ENCODE measurements around the gene CGB1.
"Not testable (repeated sequence)": the region's sequence is repeated elsewhere in the genome, so short reads cannot be mapped to it uniquely, and the experiment has no call there.

Gene CGB1

GRCh38 chr19:49036815-49037214 lies at the start of gene CGB1:
Gene CGB1, minus strand, starts transcription at chr19:49036895. Its CDS starts 184 bp downstream, at chr19:49036711.
- peak; percentile 77 for DNase-seq

- no peak for DNase-seq
Observed at GRCh38 chr19:49086296-49086695, 49.6 kb upstream of the CGB1 start.

GRCh38 chr19:49085868-49086232 lies 49.2 kb upstream of the CGB1 start:
- no peak for DNase-seq

- peak; percentile 99 for DNase-seq
Observed at GRCh38 chr19:49085020-49085867, 48.5 kb upstream of the CGB1 start, which contains the start of gene SNRNP70. Gene SNRNP70, plus strand, starts transcription at chr19:49085451. Its CDS starts 964 bp downstream, at chr19:49086415.

GRCh38 chr19:49084206-49085019 lies 47.7 kb upstream of the CGB1 start:
- no peak for DNase-seq

DNA sequence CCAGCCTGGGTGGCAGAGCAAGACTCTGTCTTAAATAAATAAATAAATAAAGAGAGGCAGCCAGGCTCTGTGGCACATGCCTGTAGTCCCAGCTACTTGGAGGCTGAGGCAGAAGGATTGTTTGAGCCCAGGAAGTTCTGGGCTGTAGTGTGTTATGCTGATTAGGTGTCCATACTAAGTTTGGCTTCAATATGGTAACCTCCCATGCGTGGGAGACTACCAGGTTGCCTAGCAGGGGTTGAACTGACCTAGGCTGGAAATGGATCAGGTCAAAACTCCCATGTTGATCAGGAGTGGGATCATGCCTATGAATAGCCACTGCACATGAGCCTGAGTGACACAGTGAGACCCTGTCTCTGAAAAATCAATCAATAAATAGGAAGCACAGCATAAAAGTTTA lies 44.6 kb upstream of the CGB1 start:
- no peak for DNase-seq

DNA sequence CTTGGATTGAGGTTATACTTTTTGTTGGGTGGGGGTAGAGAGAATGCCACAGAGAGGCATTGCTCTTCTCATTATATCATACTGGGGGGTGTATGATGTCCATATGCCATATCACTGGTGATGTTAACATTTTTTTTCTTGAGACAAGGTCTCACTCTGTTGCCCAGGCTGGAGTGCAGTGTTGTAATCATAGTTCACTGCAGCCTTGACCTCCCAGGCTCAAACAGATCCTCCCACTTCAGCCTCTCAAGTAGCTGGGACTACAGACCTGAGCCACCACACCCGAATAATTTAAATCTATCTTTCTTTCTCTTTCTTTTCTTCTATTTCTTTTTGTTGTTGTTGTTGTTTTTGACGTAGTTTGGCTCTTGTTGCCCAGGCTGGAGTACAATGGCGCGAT lies 43.7 kb upstream of the CGB1 start:
- DNase-seq = no peak

- not testable (repeated sequence) for DNase-seq
Observed at GRCh38 chr19:49074869-49075268, 38.2 kb upstream of the CGB1 start.

DNA sequence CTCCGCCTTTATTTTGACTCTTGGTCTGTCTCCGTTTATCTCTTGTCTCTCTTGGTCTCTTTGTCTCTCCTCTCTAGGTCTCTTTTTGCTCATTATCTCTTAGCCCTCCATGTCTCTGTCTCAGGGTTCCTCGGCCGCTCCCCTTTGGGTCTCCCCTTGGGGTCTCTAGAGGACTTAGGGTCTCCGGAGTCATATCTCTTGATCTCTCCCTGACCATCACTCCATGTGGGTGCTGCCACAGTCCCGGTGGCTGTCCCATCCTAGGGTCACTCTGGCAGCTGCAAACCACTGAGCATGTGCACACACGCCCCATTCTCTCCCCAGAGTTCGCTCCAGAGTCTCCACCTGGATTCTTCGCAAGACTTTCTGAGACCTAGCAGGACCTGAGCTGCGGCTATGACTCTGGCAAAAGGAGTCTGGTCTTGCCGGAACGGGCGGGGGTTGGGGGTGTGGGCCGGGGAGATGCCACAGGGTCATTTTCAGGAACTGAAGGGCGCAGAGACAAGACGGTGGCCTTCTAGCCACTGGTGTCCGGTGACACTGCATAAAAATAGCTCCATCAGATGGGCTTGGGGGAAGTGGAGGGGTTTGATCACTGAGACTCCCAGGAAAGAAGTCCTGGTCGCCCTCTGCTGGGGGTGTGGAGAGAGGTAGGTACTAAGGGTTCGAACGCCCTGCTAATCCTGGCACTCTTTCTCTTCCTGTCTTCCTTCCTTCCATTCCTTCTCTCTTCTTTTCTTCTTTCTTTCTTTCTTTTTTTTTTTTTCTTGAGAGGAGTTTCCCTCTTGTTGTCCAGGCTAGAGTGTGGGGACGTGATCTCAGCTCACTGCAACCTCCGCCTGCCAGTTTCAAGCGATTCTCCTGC lies 37.1 kb upstream of the CGB1 start:
- no peak for DNase-seq

- DNase-seq = no peak
Observed at GRCh38 chr19:49071860-49072547, 35.3 kb upstream of the CGB1 start.

GRCh38 chr19:49070416-49070815 lies 33.7 kb upstream of the CGB1 start:
- DNase-seq = no peak

DNA sequence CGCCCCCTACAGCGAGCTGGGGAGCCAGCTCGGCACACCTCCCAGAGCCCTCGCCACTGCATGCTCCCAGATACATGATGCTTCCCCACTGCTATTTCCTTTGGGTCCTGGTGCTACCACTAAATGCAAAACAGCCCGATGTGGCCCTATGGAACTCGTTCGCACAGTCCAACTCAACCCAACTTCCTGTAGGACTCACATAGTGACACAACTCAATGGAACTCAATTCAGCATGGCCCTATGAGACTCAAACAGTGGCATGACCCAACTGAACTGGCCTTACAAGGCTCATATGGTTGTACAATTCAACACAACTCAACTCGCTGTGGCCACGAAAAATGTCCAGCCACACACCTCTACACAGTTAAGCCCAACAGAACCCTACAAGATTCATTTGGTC lies 32.3 kb upstream of the CGB1 start:
- DNase-seq = no peak

DNA sequence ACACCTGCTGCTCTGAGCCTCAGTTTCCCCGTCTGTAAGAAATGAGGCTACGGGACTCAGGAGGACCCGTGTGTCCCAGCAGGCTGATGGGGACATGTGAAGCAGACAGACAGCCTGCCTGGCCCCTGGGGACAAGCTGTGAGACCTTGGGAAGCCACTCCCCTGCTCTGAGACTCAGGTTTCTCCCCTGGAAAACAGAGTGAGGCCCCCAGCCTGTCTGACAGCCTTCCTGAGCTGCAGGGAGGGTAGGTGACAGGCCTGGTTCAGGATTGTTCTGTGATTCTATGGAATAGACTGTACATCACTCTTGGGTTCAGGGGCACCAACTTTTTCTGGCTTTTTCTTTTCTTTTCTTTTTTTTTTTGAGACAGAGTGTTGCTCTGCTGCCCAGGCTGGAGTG lies 30.9 kb upstream of the CGB1 start:
- DNase-seq = no peak

DNA sequence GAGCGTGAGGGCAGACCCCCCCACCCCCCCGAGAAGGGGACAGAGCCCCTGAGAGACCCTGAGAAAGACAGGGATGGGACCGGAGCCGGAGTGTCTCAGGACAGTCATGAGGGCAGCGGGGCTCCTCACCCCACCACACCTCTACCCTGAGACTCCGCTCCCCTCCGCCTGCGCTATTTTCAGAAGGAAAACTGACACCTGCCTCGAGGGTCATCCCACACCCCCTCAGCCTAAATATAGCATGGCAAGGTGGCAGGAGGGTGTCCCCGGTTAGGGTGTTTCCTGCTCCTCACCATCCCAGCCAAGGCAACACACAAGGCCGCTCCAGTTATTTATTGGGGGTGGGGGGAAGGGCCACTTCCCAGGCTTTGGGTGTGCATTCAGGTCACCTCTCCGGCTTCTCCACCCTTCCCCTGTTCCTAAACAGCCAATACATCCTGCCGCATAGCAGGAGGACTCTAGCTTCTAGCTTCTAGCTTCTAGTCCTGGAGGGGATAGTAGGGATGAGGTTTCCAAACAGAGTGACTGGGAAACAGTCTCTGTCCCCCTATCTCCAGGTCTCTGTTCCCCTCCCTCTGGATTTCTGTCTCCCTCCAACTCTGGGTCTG lies 29.3 kb upstream of the CGB1 start:
- no peak for DNase-seq

GRCh38 chr19:49064768-49065611 lies 28.3 kb upstream of the CGB1 start, which contains the start of gene NTF4:
Gene NTF4, minus strand, starts transcription at chr19:49064818. Its CDS starts 2,821 bp downstream, at chr19:49061997.
- no peak for DNase-seq

- no peak for DNase-seq
Observed at GRCh38 chr19:49064029-49064629, 27.4 kb upstream of the CGB1 start.

DNA sequence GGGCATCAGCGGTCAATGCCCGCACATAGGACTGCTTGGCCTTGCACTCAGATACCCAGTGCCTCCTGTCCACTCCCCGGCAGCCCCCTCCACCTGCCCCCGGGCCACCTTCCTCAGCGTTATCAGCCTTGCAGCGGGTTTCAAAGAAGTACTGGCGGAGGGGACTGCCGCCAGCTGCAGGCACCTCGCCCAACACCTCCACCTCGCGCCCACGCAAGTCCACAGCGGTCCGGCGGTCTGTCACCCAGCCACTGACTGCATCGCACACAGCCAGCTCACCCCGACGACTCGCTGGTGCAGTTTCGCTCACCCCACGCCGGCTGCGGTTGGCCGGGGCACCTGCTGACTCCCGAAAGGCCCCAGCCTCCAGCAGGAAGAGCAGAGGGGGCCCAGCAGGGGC lies 24.8 kb upstream of the CGB1 start:
- DNase-seq = no peak

DNA sequence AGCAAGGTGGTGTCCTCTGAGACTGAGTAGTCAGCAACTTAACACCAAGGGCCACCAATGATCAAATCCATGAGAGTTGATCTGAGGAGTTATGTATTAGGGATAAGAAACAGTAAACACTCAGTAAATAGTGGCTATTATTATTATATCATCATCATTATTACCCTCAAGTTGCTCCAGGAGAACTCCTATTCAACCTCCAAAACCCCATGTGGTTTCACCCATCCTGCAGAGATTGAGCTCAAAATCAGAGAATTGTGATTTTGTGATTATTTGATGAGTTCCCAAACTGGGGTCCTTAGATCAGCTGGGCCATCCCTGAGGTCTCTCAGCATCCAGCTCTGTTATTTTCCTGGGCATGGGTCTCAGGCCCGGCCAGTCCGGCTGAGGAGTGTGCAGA lies 24.3 kb upstream of the CGB1 start:
- DNase-seq = no peak

GRCh38 chr19:49059053-49059452 lies 22.4 kb upstream of the CGB1 start:
- no peak for DNase-seq

DNA sequence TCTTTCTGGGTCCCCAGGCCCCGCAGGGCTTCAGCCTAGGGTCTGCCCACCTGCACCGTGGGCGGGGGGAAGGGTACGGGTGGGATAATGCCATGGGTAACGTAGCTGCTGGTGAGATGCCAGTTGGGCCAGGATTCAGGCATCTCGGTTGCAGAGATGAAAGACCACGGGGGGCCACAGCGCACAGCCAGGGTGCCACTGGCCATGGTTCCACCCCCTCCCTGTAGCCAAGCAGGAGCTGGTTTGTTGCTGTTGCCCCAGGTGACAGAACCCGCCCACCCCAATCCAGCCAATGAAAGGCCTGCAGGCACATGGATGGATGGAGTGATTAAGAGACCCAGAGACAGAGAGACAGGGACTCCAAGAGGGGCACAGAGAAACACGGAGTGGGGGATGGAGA lies 21.9 kb upstream of the CGB1 start:
- no peak for DNase-seq
